Pancreas (tissue), 10 donors: ENCODE measurements around the gene LRP1B. TPM values are rescaled to one million over a fixed set of nuclear protein-coding genes. Genes with fewer than 3 reads are reported as not detected.

ENCODE experiments used
- ATAC-seq, 4 donors: fragments of 200-7000 bp; cut with Tn5 transposase; one replicate each; pipeline versions ENCODE4 v1.8.0 to v1.9.1; 2020; ENCODE audit warnings: mild to moderate bottlenecking in 4 of 4, moderate library complexity in 4 of 4
- DNase-seq, 6 donors: peaks; one replicate each; pipeline ENCODE4 v3.0.0-alpha.2; 2020
- FAIRE-seq: peaks from 2 replicates; lab custom pipeline; 2012; peaks lifted over from hg19 to GRCh38; lab: Jason Lieb, UNC
- H3K27ac ChIP-seq, 4 donors: fragments of 200-600 bp; sonication (generic); 1 replicate in 3 of 4; 2 replicates in 1 of 4; pipeline versions ENCODE4 v1.5.0 to v1.8.0; 2020
- H3K27me3 ChIP-seq, 4 donors: fragments of 200-600 bp; one replicate each; pipeline ENCODE4 v1.8.0; 2021
- H3K36me3 ChIP-seq, 3 donors: fragments of 200-600 bp; sonication (generic) in 1 of 3; one replicate each; pipeline versions ENCODE4 v1.5.0 to v1.8.0; 2020 to 2021
- H3K4me1 ChIP-seq, 3 donors: fragments of 200-600 bp; one replicate each; pipeline ENCODE4 v1.8.0; 2021
- H3K4me3 ChIP-seq, 4 donors: fragments of 200-600 bp; sonication (generic) in 2 of 4; one replicate each; pipeline versions ENCODE4 v1.5.0 to v1.8.0; 2020 to 2021
- H3K9me3 ChIP-seq, 4 donors: fragments of 200-600 bp; one replicate each; pipeline ENCODE4 v1.8.0; 2021
- CTCF ChIP-seq, 4 donors: fragments of 200-600 bp; sonication (generic) in 3 of 4; IDR thresholded peaks; one replicate each; pipeline versions ENCODE4 v1.5.0 to v1.8.0; 2021; ENCODE audit warnings: antibody characterized with exemption in 4 of 4
- WGBS, 2 donors: extraction: QIAGEN DNeasy Blood & Tissue Kit; methylation state at CpG; one replicate each; pipeline ENCODE4 v1.1.7; 2013; 5-methylcytosine and 5-hydroxymethylcytosine counted together
- intact Hi-C, 3 donors: fragments of 100-400 bp; cut with DNase I; formaldehyde crosslinking; loops; one replicate each; pipeline versions ENCODE4 v1.11.1 to v1.14.2; 2022
- polyA plus RNA-seq, 2 donors: library from polyadenylated mRNA; stranded (reverse); fragments of 200-250 nt; gene quantifications; one replicate each; pipeline ENCODE4 v1.2.3, GENCODE V29; 2013
- total RNA-seq, 6 donors: library from RNA; stranded (reverse); fragmentation: NEBNext Ultra II Directional in 4 of 6; extraction: Animal tissue kit (Norgen Biotek cat#: 25700) in 4 of 6; gene quantifications; one replicate each; pipeline versions ENCODE4 v1.2.1 to v1.2.4, GENCODE V29; 2021 to 2023
- donor health status: healthy with polysubstance abuse.
- donor health status: DM: no; HTN: no; CAD: no; lungs with moderate emphysema.
- donor health status: DM: no; HTN: no; CAD: no.
- donor health status: control.
- donor health status: control.
- donor health status: Bipolar disorder and iron deficiency.
- donor health status: DM: yes; HTN: yes; CAD: no.
- donor health status: DM: no; HTN: no; CAD: no.
- donor health status: DM: no; HTN: no; CAD: no.
- donor health status: DM: yes; HTN: yes; CAD: no.

The LRP1B gene
- total and polyA plus RNA-seq, 8 donors = 0.06 to 0.55 (median 0.25) TPM

GRCh38 chr2:141519906-141520305, 610.9 kb downstream of the LRP1B start:
- WGBS, 2 donors = 80 to 87% methylated on average over 2 of the region's 2 CpGs
- no peaks in the 10 kb centered on the region for H3K4me1 ChIP-seq
- DNase-seq (no peak), FAIRE-seq (no peak), ATAC-seq (no peak)
- H3K27me3 ChIP-seq = no peaks in the 10 kb centered on the region
- TF ChIP-seq CTCF (IDR thresholded peaks at IDR 0.05) = no peak
- H3K36me3 ChIP-seq = no peaks in the 10 kb centered on the region
- no peak overlapping the region for H3K27ac ChIP-seq
- H3K9me3 ChIP-seq = no peaks in the 10 kb centered on the region
- intact Hi-C loops = no loop called here
- H3K4me3 ChIP-seq = no peak overlapping the region

- ATAC-seq (no peak), FAIRE-seq (no peak)
- intact Hi-C loops = no loop called here
Measured at GRCh38 chr2:141517852-141518421, 612.9 kb downstream of the LRP1B start.

GRCh38 chr2:141517180-141517851, 613.5 kb downstream of the LRP1B start:
- no peak for DNase-seq
- FAIRE-seq = no peak
- intact Hi-C loops = no loop called here
- H3K36me3 ChIP-seq = no peaks in the 10 kb centered on the region
- TF ChIP-seq CTCF (IDR thresholded peaks at IDR 0.05) = no peak
- no peaks in the 10 kb centered on the region for H3K9me3 ChIP-seq
- no peak for ATAC-seq
- H3K4me3 ChIP-seq = no peak overlapping the region
- no peaks in the 10 kb centered on the region for H3K4me1 ChIP-seq
- H3K27me3 ChIP-seq = no peaks in the 10 kb centered on the region
- 52 to 60% methylated on average over 5 of the region's 5 CpGs for WGBS, 2 donors
- H3K27ac ChIP-seq = no peak overlapping the region

More at GRCh38 chr2:141517852-141518421, 612.9 kb downstream of the LRP1B start:
- no peaks in the 10 kb centered on the region for H3K9me3 ChIP-seq
- H3K4me1 ChIP-seq = no peaks in the 10 kb centered on the region
- DNase-seq = no peak
- no peak for TF ChIP-seq CTCF (IDR thresholded peaks at IDR 0.05)
- no peaks in the 10 kb centered on the region for H3K27me3 ChIP-seq
- no peak overlapping the region for H3K27ac ChIP-seq
- H3K4me3 ChIP-seq = no peak overlapping the region
- H3K36me3 ChIP-seq = no peaks in the 10 kb centered on the region
- WGBS, 2 donors = 65 to 69% methylated on average over 2 of the region's 2 CpGs

GRCh38 chr2:141515931-141516330, 614.9 kb downstream of the LRP1B start:
- no peaks in the 10 kb centered on the region for H3K4me1 ChIP-seq
- DNase-seq (no peak), FAIRE-seq (no peak), ATAC-seq (no peak)
- TF ChIP-seq CTCF (IDR thresholded peaks at IDR 0.05) = no peak
- no peaks in the 10 kb centered on the region for H3K27me3 ChIP-seq
- no peak overlapping the region for H3K4me3 ChIP-seq
- H3K27ac ChIP-seq = no peak overlapping the region
- H3K9me3 ChIP-seq = no peaks in the 10 kb centered on the region
- intact Hi-C loops = no loop called here
- H3K36me3 ChIP-seq = no peaks in the 10 kb centered on the region

- no peaks in the 10 kb centered on the region for H3K9me3 ChIP-seq
- no peak for FAIRE-seq
- no peak for ATAC-seq
- H3K4me3 ChIP-seq = no peak overlapping the region
- H3K36me3 ChIP-seq = no peaks in the 10 kb centered on the region
- H3K27ac ChIP-seq = no peak overlapping the region
- no peak for TF ChIP-seq CTCF (IDR thresholded peaks at IDR 0.05)
- 42 to 46% methylated on average over 2 of the region's 2 CpGs for WGBS, 2 donors
- no peaks in the 10 kb centered on the region for H3K27me3 ChIP-seq
- intact Hi-C loops = no loop called here
- H3K4me1 ChIP-seq = no peaks in the 10 kb centered on the region
- DNase-seq = no peak
Measured at GRCh38 chr2:141513853-141514252, 617.0 kb downstream of the LRP1B start.
